CD4-positive, alpha-beta memory T cell (primary cell): Measurements from ENCODE around the gene CMC1. TPM values are rescaled to one million over a fixed set of nuclear protein-coding genes. Genes with fewer than 3 reads are reported as not detected.

Source experiments
- CTCF ChIA-PET: fragments of 350-600 bp; sonication (Branson Sonifier 250); formaldehyde crosslinking; loops from one replicate; lab custom pipeline; 2021; ENCODE audit warnings: inconsistent platforms; ENCODE audit not compliant: partially characterized antibody; lab: Charles Lee
- POLR2A ChIA-PET: fragments of 350-600 bp; sonication (Branson Sonifier 250); formaldehyde crosslinking; loops from one replicate; lab custom pipeline; 2021; ENCODE audit not compliant: partially characterized antibody; lab: Charles Lee
- DNase-seq, 5 donors: peaks; one replicate each; pipeline versions ENCODE4 v3.0.0 to v3.0.0-alpha.2; 2020 to 2022; ENCODE audit warnings: mixed read lengths in 1 of 5
- H3K27ac ChIP-seq: one replicate; pipeline ENCODE4 v1.7.0; 2013; ENCODE audit warnings: low read depth, low read length
- H3K27me3 ChIP-seq: 2 replicates; pipeline ENCODE4 v1.7.0; 2013; ENCODE audit warnings: mild to moderate bottlenecking, low read length, moderate library complexity; ENCODE audit not compliant: insufficient read depth
- H3K36me3 ChIP-seq: 2 replicates; pipeline ENCODE4 v1.7.0; 2013; ENCODE audit warnings: mild to moderate bottlenecking, low read length, moderate library complexity; ENCODE audit not compliant: insufficient read depth
- H3K4me1 ChIP-seq: 2 replicates; pipeline ENCODE4 v1.7.0; 2013; ENCODE audit warnings: mild to moderate bottlenecking, low read length, moderate library complexity; ENCODE audit not compliant: insufficient read depth
- H3K4me3 ChIP-seq, 2 donors: one replicate each; pipeline ENCODE4 v1.7.0; 2013; ENCODE audit warnings: low read length in 2 of 2, mild to moderate bottlenecking in 1 of 2
- H3K9me3 ChIP-seq, 2 donors: one replicate each; pipeline ENCODE4 v1.7.0; 2013; ENCODE audit warnings: low read length in 2 of 2, control low read depth in 1 of 2; ENCODE audit not compliant: control insufficient read depth in 1 of 2
- H3K27ac Mint-ChIP-seq, 7 donors: one replicate each; pipeline ENCODE4 v1.8.0; 2020 to 2021; ENCODE audit warnings: mixed read lengths in 7 of 7, mild to moderate bottlenecking in 6 of 7, inconsistent platforms in 3 of 7, moderate library complexity in 3 of 7
- H3K27me3 Mint-ChIP-seq, 2 donors: one replicate each; pipeline ENCODE4 v1.8.0; 2020 to 2021; ENCODE audit warnings: mixed read lengths in 2 of 2
- H3K36me3 Mint-ChIP-seq, 2 donors: one replicate each; pipeline ENCODE4 v1.8.0; 2020 to 2021; ENCODE audit warnings: mixed read lengths in 2 of 2, inconsistent platforms in 1 of 2, mild to moderate bottlenecking in 1 of 2
- H3K4me1 Mint-ChIP-seq, 4 donors: one replicate each; pipeline ENCODE4 v1.8.0; 2020 to 2021; ENCODE audit warnings: mixed read lengths in 4 of 4, mild to moderate bottlenecking in 1 of 4
- H3K4me3 Mint-ChIP-seq, 8 donors: one replicate each; pipeline ENCODE4 v1.8.0; 2020 to 2021; ENCODE audit warnings: mixed read lengths in 8 of 8, mild to moderate bottlenecking in 7 of 8, moderate library complexity in 6 of 8, inconsistent platforms in 3 of 8
- H3K9me3 Mint-ChIP-seq, 8 donors: one replicate each; pipeline ENCODE4 v1.8.0; 2020 to 2021; ENCODE audit warnings: mixed read lengths in 8 of 8, mild to moderate bottlenecking in 5 of 8, inconsistent platforms in 3 of 8, moderate library complexity in 1 of 8
- intact Hi-C: fragments of 100-400 bp; cut with micrococcal nuclease; formaldehyde crosslinking; loops from one replicate; pipeline ENCODE4 v1.15.1; 2023
- polyA plus RNA-seq, 2 donors: library from polyadenylated mRNA; unstranded; fragments of 300-500 nt; fragmentation: Illumina TruSeq; gene quantifications; one replicate each; pipeline ENCODE4 v1.2.3, GENCODE V29; 2021
- total RNA-seq, 2 experiments: library from RNA; stranded (reverse); gene quantifications; one replicate each; pipeline ENCODE4 v1.2.3, GENCODE V29; 2021

The CMC1 gene
- total and polyA plus RNA-seq, 4 experiments from 2014 or later = 15.9 to 49.8 (median 30.9) TPM

DNA sequence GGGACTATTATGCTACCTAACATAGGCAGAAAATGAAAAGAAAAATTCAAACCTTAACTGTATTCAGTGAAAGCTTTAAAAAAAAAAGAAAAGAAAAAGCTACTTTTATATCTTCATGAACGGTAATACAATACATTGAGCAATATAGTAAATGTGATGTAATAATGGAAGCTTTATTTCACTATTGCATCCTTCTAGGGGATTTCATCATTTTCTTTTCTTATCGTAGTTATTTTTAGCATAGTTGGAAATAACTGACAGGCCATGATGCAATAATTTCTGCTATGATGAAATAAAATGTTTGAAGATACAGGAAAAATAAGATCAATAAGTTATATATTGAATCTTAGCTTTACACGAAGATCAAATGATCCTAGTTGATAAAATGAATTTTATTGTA, 66.8 kb downstream of the CMC1 start:
- intact Hi-C loops = no loop called here
- H3K4me3 ChIP-seq = no peak overlapping the region
- POLR2A ChIA-PET = no interaction called here
- H3K36me3 ChIP-seq = no peaks in the 10 kb centered on the region
- H3K9me3 ChIP-seq = no peaks in the 10 kb centered on the region
- no peak overlapping the region for H3K27ac ChIP-seq
- CTCF ChIA-PET = interaction anchor here (0.7 to 2.1 kb wide), 4 partner anchors 9 to 602 kb away, joined by 3 to 8 read pairs (median 4); no protein-coding TSS in a partner anchor
- H3K4me1 Mint-ChIP-seq = peaks cover 2 to 11% (median 5%) of the 10 kb centered on the region in 4 donors
- H3K27me3 Mint-ChIP-seq = no peaks in the 10 kb centered on the region
- H3K4me1 ChIP-seq = no peaks in the 10 kb centered on the region
- DNase-seq = no peak
- peaks cover 3 to 4% of the 10 kb centered on the region in 2 donors for H3K36me3 Mint-ChIP-seq
- H3K27ac Mint-ChIP-seq = no peak overlapping the region
- no peak overlapping the region for H3K4me3 Mint-ChIP-seq
- no peaks in the 10 kb centered on the region for H3K9me3 Mint-ChIP-seq
- no peaks in the 10 kb centered on the region for H3K27me3 ChIP-seq

DNA sequence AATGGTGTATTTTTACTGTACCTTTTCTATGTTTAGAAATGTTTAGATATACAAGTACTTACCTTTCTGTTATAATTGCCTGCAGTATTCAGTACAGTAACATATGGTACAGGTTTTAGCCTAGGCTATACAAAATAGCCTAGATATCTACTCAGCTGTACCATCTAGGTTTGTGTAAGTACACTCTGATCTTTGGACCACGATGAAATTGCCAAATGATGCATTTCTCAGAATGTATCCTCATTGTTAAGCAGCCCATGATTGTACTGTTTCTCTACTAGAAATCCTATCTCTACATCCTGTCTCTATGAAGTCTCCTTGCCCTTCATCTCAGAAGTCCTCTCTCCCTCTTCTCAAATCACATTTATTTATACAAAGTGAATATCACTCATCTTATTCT, 74.3 kb downstream of the CMC1 start:
- intact Hi-C loops = no loop called here
- H3K27ac Mint-ChIP-seq = peak overlapping the region in 1 of 7 donors; percentile 36
- CTCF ChIA-PET = interaction anchor here (0.7 kb wide), 1 partner anchor 604 kb away, joined by 4 read pairs; no protein-coding TSS in a partner anchor

DNA sequence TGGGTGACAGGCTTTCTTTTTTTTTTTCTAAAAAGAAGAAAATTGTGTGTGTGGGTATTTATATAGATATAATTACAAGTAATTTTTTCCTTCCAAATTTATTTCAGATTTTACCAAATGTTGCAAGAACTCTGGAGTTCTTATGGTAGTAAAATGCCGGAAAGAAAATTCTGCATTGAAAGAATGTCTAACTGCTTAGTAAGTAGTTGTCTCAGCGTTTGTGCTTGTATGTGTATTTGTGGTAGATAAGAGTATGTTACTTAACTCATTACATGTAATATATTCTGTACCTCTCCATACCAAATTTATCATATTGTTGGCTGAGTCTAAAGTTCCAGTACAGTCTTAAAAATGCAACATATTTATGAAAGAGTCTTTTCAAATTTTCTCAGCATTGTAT, 74.8 kb downstream of the CMC1 start:
- ChIA-PET POLR2A (no interaction called here), CTCF (interaction anchor here (0.7 kb wide), 1 partner anchor 604 kb away, joined by 4 read pairs; no protein-coding TSS in a partner anchor)
- Mint-ChIP-seq H3K36me3 (peaks cover 6 to 17% of the 10 kb centered on the region in 2 donors), H3K27me3 (no peaks in the 10 kb centered on the region), H3K9me3 (no peaks in the 10 kb centered on the region), H3K4me3 (no peak overlapping the region), H3K27ac (no peak overlapping the region), H3K4me1 (peaks cover 3 to 14% (median 9%) of the 10 kb centered on the region in 4 donors)
- no peaks in the 10 kb centered on the region for H3K36me3 ChIP-seq
- no peak overlapping the region for H3K4me3 ChIP-seq
- no peaks in the 10 kb centered on the region for H3K9me3 ChIP-seq
- no peaks in the 10 kb centered on the region for H3K4me1 ChIP-seq
- H3K27ac ChIP-seq = no peak overlapping the region
- no peak for DNase-seq
- no peaks in the 10 kb centered on the region for H3K27me3 ChIP-seq
- intact Hi-C loops = no loop called here

More for the DNA sequence above, 74.3 kb downstream of the CMC1 start:
- Histone ChIP-seq H3K27ac (no peak overlapping the region), H3K9me3 (no peaks in the 10 kb centered on the region), H3K4me3 (no peak overlapping the region), H3K27me3 (no peaks in the 10 kb centered on the region), H3K4me1 (no peaks in the 10 kb centered on the region), H3K36me3 (no peaks in the 10 kb centered on the region)
- no peak for DNase-seq
- H3K36me3 Mint-ChIP-seq = peaks cover under 1 to 12% of the 10 kb centered on the region in 2 donors
- no peak overlapping the region for H3K4me3 Mint-ChIP-seq
- H3K27me3 Mint-ChIP-seq = no peaks in the 10 kb centered on the region
- H3K9me3 Mint-ChIP-seq = no peaks in the 10 kb centered on the region
- POLR2A ChIA-PET = no interaction called here
- peaks cover 3 to 11% (median 5%) of the 10 kb centered on the region in 4 donors for H3K4me1 Mint-ChIP-seq

DNA sequence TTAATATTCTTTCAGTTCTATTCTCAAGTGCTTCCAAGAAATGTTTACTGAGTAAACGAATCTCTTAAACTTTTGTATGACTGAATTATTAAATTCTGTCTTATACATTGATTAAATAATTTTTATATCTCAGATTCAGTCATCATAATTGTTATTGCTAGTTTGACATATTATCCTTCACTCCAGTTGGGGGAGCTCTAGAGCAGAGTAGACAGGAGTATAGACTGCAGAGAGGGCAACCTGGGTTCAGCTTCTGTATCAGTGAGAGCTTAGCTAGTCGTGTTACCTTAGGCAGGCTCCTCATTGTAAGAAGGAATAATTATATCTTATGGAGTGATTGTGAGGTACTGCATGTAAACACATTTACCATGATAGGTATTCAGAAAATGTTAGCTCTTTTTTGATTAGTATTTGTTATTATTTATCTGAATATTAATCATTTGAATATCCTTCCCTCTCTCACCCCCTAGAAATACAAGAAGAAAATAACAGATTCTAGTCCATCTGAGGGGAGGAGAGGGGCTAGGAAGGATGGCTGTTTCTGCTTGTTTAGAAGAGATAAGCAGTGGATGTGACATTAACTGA, 76.1 kb downstream of the CMC1 start:
- CTCF ChIA-PET = interaction anchor here (0.6 to 1.2 kb wide), 23 partner anchors 9 to 1183 kb away, joined by 3 to 15 read pairs (median 4); partner anchors contain the start of genes AZI2, EOMES and ZCWPW2

DNA sequence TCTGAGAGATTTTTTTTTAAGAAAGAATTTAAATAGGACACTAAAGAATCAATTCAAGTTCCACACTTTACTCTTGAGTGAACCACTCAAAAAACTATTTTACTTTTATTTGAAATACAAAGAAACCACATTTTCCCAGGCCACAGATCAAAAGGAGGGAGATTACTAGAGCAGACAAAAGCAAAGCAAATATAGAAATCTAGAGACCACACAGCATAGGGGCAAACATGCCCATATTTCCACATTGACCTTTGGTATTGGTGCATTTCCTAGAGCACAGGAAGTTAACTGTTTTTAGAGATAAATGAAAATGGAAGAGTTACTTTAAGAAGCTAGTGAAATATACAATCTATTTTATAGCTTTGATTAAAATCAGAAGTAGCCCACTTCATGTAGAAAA, 79.6 kb downstream of the CMC1 start:
- intact Hi-C loops = no loop called here
- Histone ChIP-seq H3K36me3 (no peaks in the 10 kb centered on the region), H3K4me1 (peaks cover 7% of the 10 kb centered on the region), H3K27ac (no peak overlapping the region), H3K9me3 (no peaks in the 10 kb centered on the region), H3K27me3 (no peaks in the 10 kb centered on the region), H3K4me3 (no peak overlapping the region)
- peak overlapping the region in 2 of 7 donors; percentile 19 to 28 for H3K27ac Mint-ChIP-seq
- H3K4me3 Mint-ChIP-seq = no peak overlapping the region
- ChIA-PET CTCF (interaction anchor here (1.0 to 20.1 kb wide), 7 partner anchors 10 to 609 kb away, joined by 3 to 328 read pairs (median 4); partner anchors contain the start of genes AZI2, EOMES and ZCWPW2), POLR2A (interaction anchor here (1.2 kb wide), 1 partner anchor 28 kb away, joined by 3 read pairs; the partner anchor contains the start of genes AZI2 and ZCWPW2)
- DNase-seq = no peak
- H3K9me3 Mint-ChIP-seq = no peaks in the 10 kb centered on the region
- peaks cover 20 to 35% of the 10 kb centered on the region in 2 donors for H3K36me3 Mint-ChIP-seq
- peaks cover 6 to 23% (median 21%) of the 10 kb centered on the region in 4 donors for H3K4me1 Mint-ChIP-seq
- H3K27me3 Mint-ChIP-seq = no peaks in the 10 kb centered on the region

More for the DNA sequence above, 76.1 kb downstream of the CMC1 start:
- no peak overlapping the region for H3K27ac ChIP-seq
- no peaks in the 10 kb centered on the region for H3K9me3 ChIP-seq
- no peaks in the 10 kb centered on the region for H3K27me3 ChIP-seq
- H3K27ac Mint-ChIP-seq = no peak overlapping the region
- no peaks in the 10 kb centered on the region for H3K4me1 ChIP-seq
- peaks cover 3 to 17% (median 13%) of the 10 kb centered on the region in 4 donors for H3K4me1 Mint-ChIP-seq
- H3K36me3 ChIP-seq = no peaks in the 10 kb centered on the region
- DNase-seq = peak; percentile 46 to 58 (median 55)
- H3K4me3 Mint-ChIP-seq = no peak overlapping the region
- no peak overlapping the region for H3K4me3 ChIP-seq
- POLR2A ChIA-PET = interaction anchor here (0.6 to 2.6 kb wide), 3 partner anchors 9 to 948 kb away, joined by 3 to 10 read pairs (median 10); partner anchors contain the start of genes AZI2, NEK10 and ZCWPW2
- H3K36me3 Mint-ChIP-seq = peaks cover 9 to 22% of the 10 kb centered on the region in 2 donors
- H3K27me3 Mint-ChIP-seq = no peaks in the 10 kb centered on the region
- H3K9me3 Mint-ChIP-seq = no peaks in the 10 kb centered on the region
- intact Hi-C loops = loop anchor here (1.0 kb wide), 1 partner anchor 11 kb away; no protein-coding TSS in a partner anchor

DNA sequence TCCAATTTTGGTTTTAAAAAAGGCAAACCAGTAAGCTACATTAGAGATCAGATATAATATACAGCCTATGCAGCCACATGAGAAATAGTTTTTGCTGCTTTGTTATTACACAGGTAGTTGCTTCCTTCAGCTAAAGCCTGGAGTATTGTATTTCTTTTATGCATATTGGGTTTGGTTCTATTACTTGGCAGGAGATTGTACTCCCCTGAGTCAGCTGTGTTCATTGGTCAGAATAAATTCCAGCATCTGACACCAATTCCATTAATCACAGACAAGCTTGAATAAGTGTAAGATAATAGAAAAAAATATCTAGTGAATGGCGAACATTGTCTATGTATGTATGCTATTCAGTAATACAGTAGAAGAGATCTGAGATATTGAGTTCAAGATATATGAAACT, 81.0 kb downstream of the CMC1 start:
- Mint-ChIP-seq H3K27ac (no peak overlapping the region), H3K4me1 (peaks cover 12 to 32% (median 29%) of the 10 kb centered on the region in 4 donors), H3K9me3 (no peaks in the 10 kb centered on the region), H3K27me3 (no peaks in the 10 kb centered on the region), H3K36me3 (peaks cover 20 to 35% of the 10 kb centered on the region in 2 donors), H3K4me3 (no peak overlapping the region)
- intact Hi-C loops = no loop called here
- CTCF ChIA-PET = interaction anchor here (0.9 to 20.1 kb wide), 6 partner anchors 10 to 610 kb away, joined by 3 to 328 read pairs (median 3); partner anchors contain the start of gene EOMES
- Histone ChIP-seq H3K4me1 (peaks cover 21% of the 10 kb centered on the region), H3K4me3 (no peak overlapping the region), H3K36me3 (no peaks in the 10 kb centered on the region), H3K27me3 (no peaks in the 10 kb centered on the region), H3K27ac (no peak overlapping the region), H3K9me3 (no peaks in the 10 kb centered on the region)
- POLR2A ChIA-PET = no interaction called here
- DNase-seq = no peak

DNA sequence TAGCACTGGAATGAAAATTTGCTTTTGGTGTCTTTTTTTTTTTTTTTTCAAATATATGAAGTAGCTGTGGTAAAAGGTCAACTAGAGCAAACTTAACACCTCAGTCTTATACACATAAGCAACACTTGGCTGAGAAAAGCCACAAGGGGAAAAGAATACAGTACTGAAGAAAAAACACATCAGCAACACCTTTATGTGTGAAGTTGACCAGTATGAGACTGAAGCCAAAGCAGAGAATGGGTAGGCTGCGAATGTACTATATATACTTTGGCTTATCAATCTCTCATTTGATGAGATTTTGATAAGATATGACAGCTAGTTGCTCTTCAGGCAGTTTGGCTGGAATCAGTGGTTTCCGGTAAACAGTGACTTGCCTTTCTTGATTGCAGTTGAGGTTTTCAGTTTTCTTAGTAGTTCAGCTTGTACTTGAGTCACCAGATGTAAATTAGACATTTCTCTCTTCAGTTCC, 85.1 kb downstream of the CMC1 start:
- H3K4me1 Mint-ChIP-seq = peaks cover 12 to 29% (median 22%) of the 10 kb centered on the region in 4 donors
- H3K9me3 ChIP-seq = no peaks in the 10 kb centered on the region
- H3K9me3 Mint-ChIP-seq = no peaks in the 10 kb centered on the region
- peak; percentile 54 to 68 (median 58) for DNase-seq
- peak overlapping the region in 6 of 8 donors; percentile 11 to 69 (median 36) for H3K4me3 Mint-ChIP-seq
- H3K27me3 ChIP-seq = no peaks in the 10 kb centered on the region
- H3K4me3 ChIP-seq = no peak overlapping the region
- peak overlapping the region in 5 of 7 donors; percentile 2 to 62 (median 48) for H3K27ac Mint-ChIP-seq
- POLR2A ChIA-PET = interaction anchor here (0.9 to 5.6 kb wide), 8 partner anchors 9 to 617 kb away, joined by 3 to 36 read pairs (median 6); partner anchors contain the start of genes AZI2, EOMES and ZCWPW2
- no peaks in the 10 kb centered on the region for H3K27me3 Mint-ChIP-seq
- H3K4me1 ChIP-seq = peaks cover 21% of the 10 kb centered on the region
- H3K27ac ChIP-seq = no peak overlapping the region
- intact Hi-C loops = loop anchor here (2.0 to 5.0 kb wide), 2 partner anchors 969 to 1014 kb away; no protein-coding TSS in a partner anchor
- no peaks in the 10 kb centered on the region for H3K36me3 ChIP-seq
- CTCF ChIA-PET = interaction anchor here (0.7 to 20.1 kb wide), 14 partner anchors 9 to 645 kb away, joined by 3 to 328 read pairs (median 4); partner anchors contain the start of genes AZI2, EOMES and ZCWPW2
- H3K36me3 Mint-ChIP-seq = peaks cover 11 to 27% of the 10 kb centered on the region in 2 donors
